GM12878 (cell line): ENCODE measurements around the gene TBC1D8. TPM values are rescaled to one million over a fixed set of nuclear protein-coding genes. Genes with fewer than 3 reads are reported as not detected.
A peak's percentile ranks its signal among the peaks of the same experiment; 100 is the strongest.

Source experiments
- ATAC-seq: fragments of 200-7000 bp; cut with Tn5 transposase; 3 replicates; pipeline ENCODE4 v1.9.1; 2020; ENCODE audit warnings: mild to moderate bottlenecking, moderate library complexity
- BruUV-seq: library from RNA; stranded (reverse); fragments of 400-500 nt; replicated peaks from 2 replicates; lab custom pipeline; 2021; lab: Mats Ljungman, UMichigan
- CTCF ChIA-PET: fragments of 300-600 bp; sonication (Branson Sonifier 250); formaldehyde crosslinking; extraction: SDS; loops from one replicate; lab custom pipeline; 2021; ENCODE audit warnings: inconsistent platforms; lab: Yijun Ruan, JAX
- POLR2A ChIA-PET: fragments of 350-600 bp; formaldehyde crosslinking; extraction: SDS; loops from one replicate; lab custom pipeline; 2021; ENCODE audit warnings: inconsistent platforms; lab: Charles Lee
- RAD21 ChIA-PET: fragments of 300-600 bp; sonication (Branson Sonifier 250); formaldehyde crosslinking; loops from one replicate; lab custom pipeline; 2023; ENCODE audit warnings: antibody characterized with exemption; ENCODE audit not compliant: unreplicated experiment; lab: Charles Lee
- SMC1A ChIA-PET: fragments of 300-600 bp; sonication (Branson Sonifier 250); formaldehyde crosslinking; loops from one replicate; lab custom pipeline; 2023; ENCODE audit not compliant: unreplicated experiment, uncharacterized antibody; lab: Charles Lee
- DNase-seq: peaks from one replicate; pipeline ENCODE4 v3.0.0-alpha.2; 2011; ENCODE audit warnings: low read depth, low spot score
- FAIRE-seq: peaks from 3 replicates; lab custom pipeline; 2011; peaks lifted over from hg19 to GRCh38; lab: Jason Lieb, UNC
- H2AFZ ChIP-seq: 2 replicates; pipeline ENCODE4 v1.6.0; 2011; ENCODE audit warnings: low read depth, low read length, control low read depth; ENCODE audit not compliant: control insufficient read depth
- H3K27ac ChIP-seq: 2 replicates; pipeline ENCODE4 v1.5.1; 2011; ENCODE audit warnings: control low read depth; ENCODE audit not compliant: control insufficient read depth, insufficient read depth
- H3K27me3 ChIP-seq, 2 experiments: replicated peaks in 1 of 2; 2 replicates each; pipeline versions ENCODE4 v1.6.0 to v1.6.1; 2011; ENCODE audit warnings: low read length in 1 of 2; ENCODE audit not compliant: control insufficient read depth in 2 of 2, insufficient read depth in 2 of 2
- H3K36me3 ChIP-seq, 2 experiments: 2 replicates each; pipeline ENCODE4 v1.5.1; 2011; ENCODE audit warnings: low read length in 1 of 2; ENCODE audit not compliant: control insufficient read depth in 2 of 2, insufficient read depth in 2 of 2
- H3K4me1 ChIP-seq: 2 replicates; pipeline ENCODE4 v1.6.1; 2011; ENCODE audit warnings: mild to moderate bottlenecking, low read length, moderate library complexity, mixed read lengths; ENCODE audit not compliant: control insufficient read depth, insufficient read depth
- H3K4me2 ChIP-seq: 2 replicates; pipeline ENCODE4 v1.6.0; 2011; ENCODE audit warnings: control low read depth; ENCODE audit not compliant: control insufficient read depth, insufficient read depth
- H3K4me3 ChIP-seq: fragments of 200-600 bp; sonication (generic); 2 replicates; pipeline ENCODE4 v1.5.1; 2016
- H3K79me2 ChIP-seq: 2 replicates; pipeline ENCODE4 v1.6.0; 2011; ENCODE audit warnings: low read length; ENCODE audit not compliant: control insufficient read depth, insufficient read depth
- H3K9ac ChIP-seq: 2 replicates; pipeline ENCODE4 v1.8.0; 2011; ENCODE audit warnings: low read length, control low read depth, mixed read lengths; ENCODE audit not compliant: control insufficient read depth, insufficient read depth
- H3K9me3 ChIP-seq: replicated peaks from 3 replicates; pipeline ENCODE4 v1.5.1; 2011; ENCODE audit warnings: mild to moderate bottlenecking, low read length; ENCODE audit not compliant: control insufficient read depth, insufficient read depth
- H4K20me1 ChIP-seq: 2 replicates; pipeline ENCODE4 v1.6.0; 2011; ENCODE audit not compliant: control insufficient read depth, insufficient read depth
- CHD1 ChIP-seq: IDR thresholded peaks from 2 replicates; pipeline ENCODE4 v1.6.1; 2012; ENCODE audit warnings: low read depth, low read length, improper control_type of control experiment
- CHD2 ChIP-seq: IDR thresholded peaks from 2 replicates; pipeline ENCODE4 v1.6.1; 2011; ENCODE audit warnings: low read depth, low read length, improper control_type of control experiment, borderline replicate concordance
- FOS ChIP-seq: IDR thresholded peaks from 3 replicates; pipeline ENCODE4 v1.6.1; 2011; ENCODE audit warnings: borderline replicate concordance; ENCODE audit not compliant: insufficient read length; ENCODE audit errors: extremely low read depth
- MEF2A ChIP-seq: IDR thresholded peaks from 2 replicates; pipeline ENCODE4 v1.6.1; 2011; ENCODE audit warnings: low read depth, mild to moderate bottlenecking, low read length, moderate library complexity; ENCODE audit not compliant: insufficient read depth
- NBN ChIP-seq: fragments of 450-650 bp; IDR thresholded peaks from 2 replicates; pipeline ENCODE4 v1.6.1; 2016
- NR2F1 ChIP-seq: fragments of 450-650 bp; conservative IDR thresholded peaks from 2 replicates; pipeline ENCODE4 v1.6.1; 2017; ENCODE audit warnings: mild to moderate bottlenecking
- TARDBP ChIP-seq: IDR thresholded peaks from 2 replicates; pipeline ENCODE4 v1.6.1; 2016; ENCODE audit warnings: borderline replicate concordance
- ZBTB4 ChIP-seq: fragments of 450-650 bp; formaldehyde crosslinking; IDR thresholded peaks from 2 replicates; pipeline ENCODE4 v1.4.0; 2022; ENCODE audit warnings: mild to moderate bottlenecking, moderate library complexity
- WGBS: methylation state at CpG from one replicate; pipeline ENCODE4 v1.1.6; 2016; ENCODE audit warnings: low lambda C conversion rate; ENCODE audit not compliant: insufficient replicate concordance, insufficient coverage; ENCODE audit errors: missing lambda C conversion rate; 5-methylcytosine and 5-hydroxymethylcytosine counted together
- in situ Hi-C: fragments of 300-500 bp; cut with MboI; formaldehyde crosslinking; loops from 9 replicates; pipeline ENCODE4 v1.14.3; 2018; ENCODE audit warnings: mixed read lengths
- intact Hi-C: fragments of 100-400 bp; cut with micrococcal nuclease; formaldehyde crosslinking; loops from one replicate; pipeline ENCODE4 v1.14.2; 2022; ENCODE audit not compliant: unreplicated experiment
- polyA plus RNA-seq, 11 experiments: library from polyadenylated mRNA; depleted of rRNA in 4 of 11; unstranded in 6 of 11; stranded (reverse) in 5 of 11; fragments of >200 nt; fragmentation: Nextera tagmentation in 4 of 11; fragmentation: Illumina TruSeq in 1 of 11; extraction: Ambion mirVana in 4 of 11; extraction: Trizol in 1 of 11; gene quantifications; 1 replicate in 1 of 11; 2 replicates in 10 of 11; pipeline versions ENCODE4 v1.2.1 to v1.2.3, GENCODE V29; 2011 to 2016; ENCODE audit warnings: inconsistent platforms in 2 of 11, missing spikeins in 2 of 11, low read depth in 1 of 11
- total RNA-seq, 4 experiments: library from RNA; depleted of rRNA in 3 of 4; stranded (reverse); fragments of >200 nt in 3 of 4; fragmentation: Illumina TruSeq in 1 of 4; extraction: Trizol in 1 of 4; gene quantifications; 2 replicates each; pipeline versions ENCODE4 v1.2.1 to v1.2.3, GENCODE V29; 2013 to 2021
- TF ChIP-seq, protein P1 (sequence below): fragments of 450-650 bp; IDR thresholded peaks from 2 replicates; pipeline ENCODE4 v1.6.1; 2017; ENCODE audit warnings: mild to moderate bottlenecking, moderate library complexity
- TF ChIP-seq, protein P2 (sequence below): fragments of 450-650 bp; formaldehyde crosslinking; IDR thresholded peaks from 2 replicates; pipeline ENCODE4 v1.5.0; 2022; ENCODE audit warnings: mild to moderate bottlenecking, missing genetic modification characterization
- TF ChIP-seq, protein P3 (sequence below): IDR thresholded peaks from 2 replicates; pipeline ENCODE4 v1.6.1; 2011; ENCODE audit warnings: borderline replicate concordance, low read depth, mild to moderate bottlenecking, moderate library complexity, mixed read lengths, low read length; ENCODE audit not compliant: insufficient read depth; ENCODE audit errors: extremely low read length

Gene TBC1D8
- total and polyA plus RNA-seq, 10 of the 15 experiments (the other 5 are each of a cell fraction or from before 2014, with no cell fraction given): 0.80 to 4.9 (median 4.4) TPM

GRCh38 chr2:101022221-101022620 is 129.0 kb downstream of the TBC1D8 start:
- intact Hi-C loops: no loop called here
- no TSS peak for BruUV-seq
- TF ChIP-seq CHD2: no peak
- no peak for TF ChIP-seq FOS
- TF ChIP-seq CHD1: no peak
- TF ChIP-seq TARDBP: no peak
- TF ChIP-seq ZBTB4 (CRISPR knock-in tag): no peak
- TF ChIP-seq, protein P1, sequence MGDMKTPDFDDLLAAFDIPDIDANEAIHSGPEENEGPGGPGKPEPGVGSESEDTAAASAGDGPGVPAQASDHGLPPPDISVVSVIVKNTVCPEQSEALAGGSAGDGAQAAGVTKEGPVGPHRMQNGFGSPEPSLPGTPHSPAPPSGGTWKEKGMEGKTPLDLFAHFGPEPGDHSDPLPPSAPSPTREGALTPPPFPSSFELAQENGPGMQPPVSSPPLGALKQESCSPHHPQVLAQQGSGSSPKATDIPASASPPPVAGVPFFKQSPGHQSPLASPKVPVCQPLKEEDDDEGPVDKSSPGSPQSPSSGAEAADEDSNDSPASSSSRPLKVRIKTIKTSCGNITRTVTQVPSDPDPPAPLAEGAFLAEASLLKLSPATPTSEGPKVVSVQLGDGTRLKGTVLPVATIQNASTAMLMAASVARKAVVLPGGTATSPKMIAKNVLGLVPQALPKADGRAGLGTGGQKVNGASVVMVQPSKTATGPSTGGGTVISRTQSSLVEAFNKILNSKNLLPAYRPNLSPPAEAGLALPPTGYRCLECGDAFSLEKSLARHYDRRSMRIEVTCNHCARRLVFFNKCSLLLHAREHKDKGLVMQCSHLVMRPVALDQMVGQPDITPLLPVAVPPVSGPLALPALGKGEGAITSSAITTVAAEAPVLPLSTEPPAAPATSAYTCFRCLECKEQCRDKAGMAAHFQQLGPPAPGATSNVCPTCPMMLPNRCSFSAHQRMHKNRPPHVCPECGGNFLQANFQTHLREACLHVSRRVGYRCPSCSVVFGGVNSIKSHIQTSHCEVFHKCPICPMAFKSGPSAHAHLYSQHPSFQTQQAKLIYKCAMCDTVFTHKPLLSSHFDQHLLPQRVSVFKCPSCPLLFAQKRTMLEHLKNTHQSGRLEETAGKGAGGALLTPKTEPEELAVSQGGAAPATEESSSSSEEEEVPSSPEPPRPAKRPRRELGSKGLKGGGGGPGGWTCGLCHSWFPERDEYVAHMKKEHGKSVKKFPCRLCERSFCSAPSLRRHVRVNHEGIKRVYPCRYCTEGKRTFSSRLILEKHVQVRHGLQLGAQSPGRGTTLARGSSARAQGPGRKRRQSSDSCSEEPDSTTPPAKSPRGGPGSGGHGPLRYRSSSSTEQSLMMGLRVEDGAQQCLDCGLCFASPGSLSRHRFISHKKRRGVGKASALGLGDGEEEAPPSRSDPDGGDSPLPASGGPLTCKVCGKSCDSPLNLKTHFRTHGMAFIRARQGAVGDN: no peak
- no peak for TF ChIP-seq MEF2A
- TF ChIP-seq, protein P2, sequence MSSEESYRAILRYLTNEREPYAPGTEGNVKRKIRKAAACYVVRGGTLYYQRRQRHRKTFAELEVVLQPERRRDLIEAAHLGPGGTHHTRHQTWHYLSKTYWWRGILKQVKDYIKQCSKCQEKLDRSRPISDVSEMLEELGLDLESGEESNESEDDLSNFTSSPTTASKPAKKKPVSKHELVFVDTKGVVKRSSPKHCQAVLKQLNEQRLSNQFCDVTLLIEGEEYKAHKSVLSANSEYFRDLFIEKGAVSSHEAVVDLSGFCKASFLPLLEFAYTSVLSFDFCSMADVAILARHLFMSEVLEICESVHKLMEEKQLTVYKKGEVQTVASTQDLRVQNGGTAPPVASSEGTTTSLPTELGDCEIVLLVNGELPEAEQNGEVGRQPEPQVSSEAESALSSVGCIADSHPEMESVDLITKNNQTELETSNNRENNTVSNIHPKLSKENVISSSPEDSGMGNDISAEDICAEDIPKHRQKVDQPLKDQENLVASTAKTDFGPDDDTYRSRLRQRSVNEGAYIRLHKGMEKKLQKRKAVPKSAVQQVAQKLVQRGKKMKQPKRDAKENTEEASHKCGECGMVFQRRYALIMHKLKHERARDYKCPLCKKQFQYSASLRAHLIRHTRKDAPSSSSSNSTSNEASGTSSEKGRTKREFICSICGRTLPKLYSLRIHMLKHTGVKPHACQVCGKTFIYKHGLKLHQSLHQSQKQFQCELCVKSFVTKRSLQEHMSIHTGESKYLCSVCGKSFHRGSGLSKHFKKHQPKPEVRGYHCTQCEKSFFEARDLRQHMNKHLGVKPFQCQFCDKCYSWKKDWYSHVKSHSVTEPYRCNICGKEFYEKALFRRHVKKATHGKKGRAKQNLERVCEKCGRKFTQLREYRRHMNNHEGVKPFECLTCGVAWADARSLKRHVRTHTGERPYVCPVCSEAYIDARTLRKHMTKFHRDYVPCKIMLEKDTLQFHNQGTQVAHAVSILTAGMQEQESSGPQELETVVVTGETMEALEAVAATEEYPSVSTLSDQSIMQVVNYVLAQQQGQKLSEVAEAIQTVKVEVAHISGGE (CRISPR knock-in tag): no peak
- TF ChIP-seq NR2F1: no peak
- TF ChIP-seq, protein P3, sequence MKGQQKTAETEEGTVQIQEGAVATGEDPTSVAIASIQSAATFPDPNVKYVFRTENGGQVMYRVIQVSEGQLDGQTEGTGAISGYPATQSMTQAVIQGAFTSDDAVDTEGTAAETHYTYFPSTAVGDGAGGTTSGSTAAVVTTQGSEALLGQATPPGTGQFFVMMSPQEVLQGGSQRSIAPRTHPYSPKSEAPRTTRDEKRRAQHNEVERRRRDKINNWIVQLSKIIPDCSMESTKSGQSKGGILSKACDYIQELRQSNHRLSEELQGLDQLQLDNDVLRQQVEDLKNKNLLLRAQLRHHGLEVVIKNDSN: no peak
- no peak for TF ChIP-seq NBN

More at GRCh38 chr2:101022221-101022620, 129.0 kb downstream of the TBC1D8 start:
- H3K4me2 ChIP-seq: no peak overlapping the region
- no peak overlapping the region for H3K4me3 ChIP-seq
- ATAC-seq (no peak), DNase-seq (no peak), FAIRE-seq (peak; percentile 44)
- no peaks in the 10 kb centered on the region for H3K79me2 ChIP-seq
- H3K27ac ChIP-seq: no peak overlapping the region
- no peaks in the 10 kb centered on the region for H3K27me3 ChIP-seq
- H4K20me1 ChIP-seq: no peaks in the 10 kb centered on the region
- ChIA-PET SMC1A (interaction anchor here (0.6 to 1.9 kb wide), 2 partner anchors 9 to 15 kb away, joined by 3 to 6 read pairs; no protein-coding TSS in a partner anchor), POLR2A (interaction anchor here (1.1 kb wide), 1 partner anchor 20 kb away, joined by 3 read pairs; the partner anchor contains the start of gene RPL31), CTCF (no interaction called here), RAD21 (no interaction called here)
- WGBS: 88% methylated on average over 16 of the region's 16 CpGs
- H2AFZ ChIP-seq: no peak overlapping the region
- no peaks in the 10 kb centered on the region for H3K9me3 ChIP-seq
- H3K36me3 ChIP-seq: no peaks in the 10 kb centered on the region; a peak in 1 of 4 replicates
- in situ Hi-C loops: no loop called here
- no peak overlapping the region for H3K9ac ChIP-seq
- H3K4me1 ChIP-seq: no peaks in the 10 kb centered on the region
